Fibroblast of skin of right quadriceps (primary cell): ENCODE measurements around the gene NFATC1.

Experiments used
- DNase-seq: peaks from one replicate; pipeline ENCODE4 v3.0.0-alpha.2; 2013

Gene NFATC1

GRCh38 chr18:79511271-79511670 lies 115.5 kb downstream of the NFATC1 start:
- DNase-seq: no peak

- DNase-seq: no peak
Observed at GRCh38 chr18:79511671-79512301, 116.1 kb downstream of the NFATC1 start.

GRCh38 chr18:79512461-79513380 lies 117.0 kb downstream of the NFATC1 start:
- DNase-seq: no peak

- no peak for DNase-seq
Observed at GRCh38 chr18:79513381-79514081, 117.8 kb downstream of the NFATC1 start.

- DNase-seq: no peak
Observed at GRCh38 chr18:79515331-79515730, 119.6 kb downstream of the NFATC1 start.

GRCh38 chr18:79515944-79516351 lies 120.2 kb downstream of the NFATC1 start:
- DNase-seq: no peak

GRCh38 chr18:79516441-79516931 lies 120.8 kb downstream of the NFATC1 start:
- DNase-seq: no peak

- no peak for DNase-seq
Observed at GRCh38 chr18:79517341-79517740, 121.6 kb downstream of the NFATC1 start.

- no peak for DNase-seq
Observed at GRCh38 chr18:79518028-79518682, 122.4 kb downstream of the NFATC1 start.

GRCh38 chr18:79518683-79519128 lies 123.0 kb downstream of the NFATC1 start:
- no peak for DNase-seq

- DNase-seq: no peak
Observed at GRCh38 chr18:79519751-79520477, 124.2 kb downstream of the NFATC1 start.

GRCh38 chr18:79520478-79521390 lies 125.0 kb downstream of the NFATC1 start:
- no peak for DNase-seq

GRCh38 chr18:79521416-79522205 lies 125.9 kb downstream of the NFATC1 start:
- DNase-seq: no peak

GRCh38 chr18:79522451-79523205 lies 126.9 kb downstream of the NFATC1 start:
- no peak for DNase-seq

- DNase-seq: no peak
Observed at GRCh38 chr18:79523206-79523735, 127.5 kb downstream of the NFATC1 start.

GRCh38 chr18:79523736-79524180 lies 128.0 kb downstream of the NFATC1 start:
- no peak for DNase-seq

GRCh38 chr18:79524181-79525078 lies 128.7 kb downstream of the NFATC1 start:
- no peak for DNase-seq
